Thoracic aorta (tissue), 2 donors: ENCODE data around the gene BRD3. TPM values are rescaled to one million over a fixed set of nuclear protein-coding genes. Genes with fewer than 3 reads are reported as not detected.

Source experiments
- ATAC-seq: fragments of 150-250 bp; one replicate; pipeline ENCODE4 v1.8.0; 2017; ENCODE audit warnings: low read depth; ENCODE audit not compliant: insufficient number of reproducible peaks, low FRiP score
- DNase-seq: peaks from one replicate; pipeline ENCODE4 v3.0.0-alpha.2; 2020; ENCODE audit warnings: low spot score
- H3K27ac ChIP-seq, 2 donors: fragments of 200-600 bp; sonication (generic); 1 replicate in 1 of 2; 2 replicates in 1 of 2; pipeline ENCODE4 v1.5.1; 2016; ENCODE audit warnings: mild to moderate bottlenecking in 2 of 2, moderate library complexity in 2 of 2
- H3K27me3 ChIP-seq: fragments of 200-600 bp; sonication (generic); replicated peaks from 2 replicates; pipeline ENCODE4 v1.6.0; 2016; ENCODE audit warnings: mild to moderate bottlenecking; ENCODE audit not compliant: insufficient read depth
- H3K36me3 ChIP-seq: fragments of 200-600 bp; sonication (generic); one replicate; pipeline ENCODE4 v1.5.1; 2016
- H3K4me1 ChIP-seq, 2 donors: fragments of 200-600 bp; sonication (generic); 1 replicate in 1 of 2; 2 replicates in 1 of 2; pipeline versions ENCODE4 v1.5.1 to v1.6.0; 2016; ENCODE audit warnings: low read depth in 2 of 2, mild to moderate bottlenecking in 1 of 2; ENCODE audit not compliant: control insufficient read depth in 1 of 2
- H3K4me3 ChIP-seq: fragments of 200-600 bp; sonication (generic); 2 replicates; pipeline ENCODE4 v1.5.1; 2016; ENCODE audit warnings: mild to moderate bottlenecking
- H3K9me3 ChIP-seq: fragments of 200-600 bp; sonication (generic); 2 replicates; pipeline ENCODE4 v1.5.1; 2016
- CTCF ChIP-seq: fragments of 200-600 bp; sonication (generic); IDR thresholded peaks from one replicate; pipeline ENCODE4 v1.5.1; 2019; ENCODE audit warnings: antibody characterized with exemption
- total RNA-seq, 2 donors: library from RNA; depleted of rRNA; stranded (reverse); fragments of >200 nt; gene quantifications; one replicate each; pipeline versions ENCODE4 v1.1.0 to v1.2.3, GENCODE V29; 2016

The BRD3 gene
- total RNA-seq, 2 donors from 2014 or later: 22.1 to 47.9 TPM

GRCh38 chr9:133995012-133995896 is 72.6 kb downstream of the BRD3 start:
- Histone ChIP-seq H3K4me3 (no peak overlapping the region), H3K27ac (no peak overlapping the region), H3K36me3 (no peaks in the 10 kb centered on the region), H3K4me1 (peaks cover 4 to 33% of the 10 kb centered on the region in 2 donors), H3K27me3 (no peaks in the 10 kb centered on the region), H3K9me3 (no peaks in the 10 kb centered on the region)
- DNase-seq (no peak), ATAC-seq (no peak)
- no peak for TF ChIP-seq CTCF

- Histone ChIP-seq H3K9me3 (no peaks in the 10 kb centered on the region), H3K36me3 (no peaks in the 10 kb centered on the region), H3K27me3 (no peaks in the 10 kb centered on the region), H3K27ac (no peak overlapping the region), H3K4me1 (peaks cover 4 to 28% of the 10 kb centered on the region in 2 donors), H3K4me3 (no peak overlapping the region)
- DNase-seq: peak; percentile 45
- TF ChIP-seq CTCF: peak; percentile 98
- ATAC-seq: no peak
Measured at GRCh38 chr9:133994353-133995011, 73.3 kb downstream of the BRD3 start.

GRCh38 chr9:133993635-133994253 is 74.1 kb downstream of the BRD3 start:
- ATAC-seq (no peak), DNase-seq (no peak)
- Histone ChIP-seq H3K4me3 (peak overlapping the region; percentile 95), H3K27ac (peak overlapping the region in 1 of 2 donors; percentile 85), H3K36me3 (no peaks in the 10 kb centered on the region), H3K9me3 (no peaks in the 10 kb centered on the region), H3K27me3 (no peaks in the 10 kb centered on the region), H3K4me1 (peaks cover 4 to 27% of the 10 kb centered on the region in 2 donors)
- TF ChIP-seq CTCF: no peak

- no peaks in the 10 kb centered on the region for H3K36me3 ChIP-seq
- H3K4me3 ChIP-seq: peak overlapping the region; percentile 95
- H3K4me1 ChIP-seq: peaks cover 4 to 27% of the 10 kb centered on the region in 2 donors
- peak; percentile 20 for TF ChIP-seq CTCF
- H3K9me3 ChIP-seq: no peaks in the 10 kb centered on the region
- DNase-seq: peak; percentile 68
- H3K27ac ChIP-seq: peak overlapping the region; percentile 85 to 88
- no peaks in the 10 kb centered on the region for H3K27me3 ChIP-seq
- peak; percentile 60 for ATAC-seq
Measured at GRCh38 chr9:133992780-133993634, 74.8 kb downstream of the BRD3 start.
